ENCODE results near the gene SYT5. TPM values are rescaled to one million over a fixed set of nuclear protein-coding genes. Genes with fewer than 3 reads are reported as not detected.
A peak's percentile ranks its signal among the peaks of the same experiment; 100 is the strongest.
"Not testable (repeated sequence)": the region's sequence is repeated elsewhere in the genome, so short reads cannot be mapped to it uniquely, and the experiment has no call there.

The SYT5 gene
- total RNA-seq, 3 donors from 2014 or later (not counting 1 experiment from before 2014, with no cell fraction given), result 4.9 to 6.1 (median 5.3) TPM

DNA sequence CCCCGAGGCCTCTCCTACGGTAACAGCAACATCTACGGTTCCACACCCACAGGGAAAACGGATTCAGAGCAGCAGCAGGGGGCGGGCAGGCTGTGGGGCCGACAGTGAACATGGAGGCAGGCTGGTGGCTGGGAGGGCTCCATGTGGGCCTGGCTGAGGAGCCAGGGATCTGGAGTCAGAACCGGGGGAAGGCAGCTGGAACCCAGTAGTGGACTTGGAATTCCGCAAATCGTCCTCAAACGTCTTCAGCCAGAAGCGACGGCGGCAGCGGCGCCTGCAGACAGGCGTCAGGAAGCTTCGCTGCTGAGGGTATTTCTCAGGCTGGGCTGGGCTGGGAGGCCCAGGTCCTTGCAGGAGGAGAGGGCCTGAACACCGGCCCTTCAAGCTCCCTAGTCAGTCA is 46.7 kb upstream of the SYT5 start:
- H3K4me3 Mint-ChIP-seq, result no peak overlapping the region
- intact Hi-C loops (cut with micrococcal nuclease), result no loop called here
- H3K4me3 ChIP-seq (ENCODE audit: low read length), result no peak overlapping the region

GRCh38 chr19:55226273-55226672 is 46.2 kb upstream of the SYT5 start:
- 87% methylated on average over 9 of the region's 9 CpGs for WGBS (ENCODE audit: insufficient coverage)
- intact Hi-C loops (cut with micrococcal nuclease), result no loop called here
- no peaks in the 10 kb centered on the region for H3K4me1 ChIP-seq (ENCODE audit: control insufficient read depth, insufficient read depth, low read length)
- no peak overlapping the region for H3K27ac ChIP-seq (ENCODE audit: low read length)
- TF ChIP-seq, protein P1, sequence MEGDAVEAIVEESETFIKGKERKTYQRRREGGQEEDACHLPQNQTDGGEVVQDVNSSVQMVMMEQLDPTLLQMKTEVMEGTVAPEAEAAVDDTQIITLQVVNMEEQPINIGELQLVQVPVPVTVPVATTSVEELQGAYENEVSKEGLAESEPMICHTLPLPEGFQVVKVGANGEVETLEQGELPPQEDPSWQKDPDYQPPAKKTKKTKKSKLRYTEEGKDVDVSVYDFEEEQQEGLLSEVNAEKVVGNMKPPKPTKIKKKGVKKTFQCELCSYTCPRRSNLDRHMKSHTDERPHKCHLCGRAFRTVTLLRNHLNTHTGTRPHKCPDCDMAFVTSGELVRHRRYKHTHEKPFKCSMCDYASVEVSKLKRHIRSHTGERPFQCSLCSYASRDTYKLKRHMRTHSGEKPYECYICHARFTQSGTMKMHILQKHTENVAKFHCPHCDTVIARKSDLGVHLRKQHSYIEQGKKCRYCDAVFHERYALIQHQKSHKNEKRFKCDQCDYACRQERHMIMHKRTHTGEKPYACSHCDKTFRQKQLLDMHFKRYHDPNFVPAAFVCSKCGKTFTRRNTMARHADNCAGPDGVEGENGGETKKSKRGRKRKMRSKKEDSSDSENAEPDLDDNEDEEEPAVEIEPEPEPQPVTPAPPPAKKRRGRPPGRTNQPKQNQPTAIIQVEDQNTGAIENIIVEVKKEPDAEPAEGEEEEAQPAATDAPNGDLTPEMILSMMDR (IDR thresholded peaks at IDR 0.05), result no peak
- no peak overlapping the region for H3K4me3 Mint-ChIP-seq
- H3K27me3 ChIP-seq (ENCODE audit: control insufficient read depth, insufficient read depth, low read length), result no peaks in the 10 kb centered on the region
- ATAC-seq (no peak), DNase-seq (no peak)
- no peaks in the 10 kb centered on the region for H3K9me3 ChIP-seq (ENCODE audit: control insufficient read depth, insufficient read depth, low read length)
- peak overlapping the region in 1 of 2 donors; percentile 65 for H3K27ac Mint-ChIP-seq
- peaks cover 43% of the 10 kb centered on the region for H3K36me3 ChIP-seq (ENCODE audit: control insufficient read depth, insufficient read depth, low read length)
- peaks cover 4 to 11% of the 10 kb centered on the region in 2 donors for H3K4me1 Mint-ChIP-seq
- H3K27me3 Mint-ChIP-seq (ENCODE audit: low read depth in 2 of 2), result no peaks in the 10 kb centered on the region
- H3K9me3 Mint-ChIP-seq, result no peaks in the 10 kb centered on the region
- H3K36me3 Mint-ChIP-seq, result no peaks in the 10 kb centered on the region
- H3K4me3 ChIP-seq (ENCODE audit: low read length), result no peak overlapping the region

More for the DNA sequence above, 46.7 kb upstream of the SYT5 start:
- TF ChIP-seq, protein P1 (IDR thresholded peaks at IDR 0.05), result no peak
- Histone ChIP-seq H3K36me3 (ENCODE audit: control insufficient read depth, insufficient read depth, low read length) (peaks cover 48% of the 10 kb centered on the region), H3K27me3 (ENCODE audit: control insufficient read depth, insufficient read depth, low read length) (no peaks in the 10 kb centered on the region), H3K9me3 (ENCODE audit: control insufficient read depth, insufficient read depth, low read length) (no peaks in the 10 kb centered on the region), H3K27ac (ENCODE audit: low read length) (no peak overlapping the region), H3K4me1 (ENCODE audit: control insufficient read depth, insufficient read depth, low read length) (no peaks in the 10 kb centered on the region)
- ATAC-seq, result no peak
- peaks cover 0 to 11% of the 10 kb centered on the region in 2 donors for H3K4me1 Mint-ChIP-seq
- peak overlapping the region in 1 of 2 donors; percentile 65 for H3K27ac Mint-ChIP-seq
- 90% methylated on average over 18 of the region's 18 CpGs for WGBS (ENCODE audit: insufficient coverage)
- no peaks in the 10 kb centered on the region for H3K36me3 Mint-ChIP-seq
- no peaks in the 10 kb centered on the region for H3K9me3 Mint-ChIP-seq
- no peaks in the 10 kb centered on the region for H3K27me3 Mint-ChIP-seq (ENCODE audit: low read depth in 2 of 2)
- DNase-seq, result no peak

GRCh38 chr19:55225415-55225958 is 45.4 kb upstream of the SYT5 start:
- DNase-seq (no peak), ATAC-seq (no peak)
- Mint-ChIP-seq H3K4me3 (no peak overlapping the region), H3K4me1 (peaks cover 4 to 11% of the 10 kb centered on the region in 2 donors), H3K9me3 (no peaks in the 10 kb centered on the region), H3K27ac (peak overlapping the region; percentile 22 to 65), H3K27me3 (ENCODE audit: low read depth in 2 of 2) (no peaks in the 10 kb centered on the region), H3K36me3 (no peaks in the 10 kb centered on the region)
- intact Hi-C loops (cut with micrococcal nuclease), result no loop called here
- H3K27me3 ChIP-seq (ENCODE audit: control insufficient read depth, insufficient read depth, low read length), result no peaks in the 10 kb centered on the region
- peaks cover 36% of the 10 kb centered on the region for H3K36me3 ChIP-seq (ENCODE audit: control insufficient read depth, insufficient read depth, low read length)
- TF ChIP-seq, protein P1 (IDR thresholded peaks at IDR 0.05), result no peak
- H3K4me3 ChIP-seq (ENCODE audit: low read length), result no peak overlapping the region
- H3K27ac ChIP-seq (ENCODE audit: low read length), result no peak overlapping the region
- H3K9me3 ChIP-seq (ENCODE audit: control insufficient read depth, insufficient read depth, low read length), result no peaks in the 10 kb centered on the region
- H3K4me1 ChIP-seq (ENCODE audit: control insufficient read depth, insufficient read depth, low read length), result no peaks in the 10 kb centered on the region
- 93% methylated on average over 4 of the region's 7 CpGs for WGBS (ENCODE audit: insufficient coverage)

DNA sequence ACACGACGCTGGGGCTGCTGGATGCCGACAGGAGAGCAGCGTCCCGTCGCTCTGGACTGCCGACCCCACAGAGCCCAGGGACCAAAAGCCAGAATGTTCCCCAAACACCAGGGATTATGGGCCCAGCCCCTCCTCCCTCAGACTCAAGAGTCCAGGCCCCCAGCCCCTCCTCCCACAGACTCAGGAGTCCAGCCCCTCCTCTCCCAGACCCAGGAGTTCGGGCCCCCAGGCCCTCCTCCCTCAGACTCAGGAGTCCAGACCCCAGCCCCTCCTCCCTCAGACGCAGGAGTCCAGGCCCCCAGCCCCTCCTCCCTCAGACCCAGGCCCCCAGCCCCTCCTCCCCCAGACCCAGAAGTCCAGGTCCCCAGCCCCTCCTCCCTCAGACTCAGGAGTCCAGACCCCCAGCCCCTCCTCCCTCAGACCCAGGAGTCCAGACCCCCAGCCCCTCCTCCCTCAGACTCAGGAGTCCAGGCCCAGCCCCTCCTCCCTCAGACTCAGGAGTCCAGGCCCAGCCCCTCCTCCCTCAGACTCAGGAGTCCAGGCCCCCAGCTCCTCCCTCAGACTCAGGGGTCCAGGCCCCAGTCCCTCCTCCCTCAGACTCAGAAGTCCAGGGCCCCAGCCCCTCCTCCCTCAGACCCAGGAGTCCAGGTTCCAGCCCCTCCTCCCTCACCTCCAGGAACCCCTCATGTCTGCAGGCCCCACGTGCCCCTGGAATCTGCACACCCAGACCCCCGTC is 44.8 kb upstream of the SYT5 start:
- H3K4me1 ChIP-seq (ENCODE audit: control insufficient read depth, insufficient read depth, low read length); H3K27me3 Mint-ChIP-seq (ENCODE audit: low read depth in 2 of 2); H3K9me3 Mint-ChIP-seq; H3K36me3 Mint-ChIP-seq; DNase-seq; ATAC-seq; H3K27me3 ChIP-seq (ENCODE audit: control insufficient read depth, insufficient read depth, low read length); H3K4me3 ChIP-seq (ENCODE audit: low read length); H3K27ac ChIP-seq (ENCODE audit: low read length); H3K4me3 Mint-ChIP-seq; intact Hi-C loops (cut with micrococcal nuclease); H3K9me3 ChIP-seq (ENCODE audit: control insufficient read depth, insufficient read depth, low read length): not testable (repeated sequence)
- Mint-ChIP-seq H3K4me1 (peaks cover 4 to 11% of the 10 kb centered on the region in 2 donors), H3K27ac (peak overlapping the region in 1 of 2 donors; percentile 65)
- peaks cover 29% of the 10 kb centered on the region for H3K36me3 ChIP-seq (ENCODE audit: control insufficient read depth, insufficient read depth, low read length)
- 95% methylated on average over 10 of the region's 11 CpGs for WGBS (ENCODE audit: insufficient coverage)
